ENCODE results near the gene VSTM2B. TPM values are rescaled to one million over a fixed set of nuclear protein-coding genes. Genes with fewer than 3 reads are reported as not detected.

The VSTM2B gene
- polyA plus RNA-seq, 1 of the 3 experiments (the other 2 are of a cell fraction), result not detected

GRCh38 chr19:29577649-29577963 is 51.8 kb downstream of the VSTM2B start:
- TF ChIP-seq FOXM1 (IDR thresholded peaks at IDR 0.05; ENCODE audit: low read depth), result no peak
- TF ChIP-seq TCF12 (IDR thresholded peaks at IDR 0.05), result no peak
- no peak for TF ChIP-seq TAF1 (IDR thresholded peaks at IDR 0.05; ENCODE audit: borderline replicate concordance, low read depth, low read length)
- TF ChIP-seq FOSL2 (IDR thresholded peaks at IDR 0.05; ENCODE audit: borderline replicate concordance, low read depth), result no peak
- TF ChIP-seq JUND (IDR thresholded peaks at IDR 0.05), result no peak
- no peak for TF ChIP-seq MAX (IDR thresholded peaks at IDR 0.05; ENCODE audit: low read depth)
- no peak overlapping the region for H2AFZ ChIP-seq (ENCODE audit: low read depth)
- H3K9me2 ChIP-seq, result no peaks in the 10 kb centered on the region
- no peaks in the 10 kb centered on the region for H3K9me3 ChIP-seq
- H3K79me2 ChIP-seq (ENCODE audit: insufficient read depth), result no peaks in the 10 kb centered on the region
- no peak overlapping the region for H3K27ac ChIP-seq (ENCODE audit: low read depth in 2 of 2, low read length in 1 of 2)
- H3K36me3 ChIP-seq (replicated peaks in 1 of 2; ENCODE audit: control insufficient read depth in 1 of 2, insufficient read depth in 2 of 2, low read length in 1 of 2), result no peaks in the 10 kb centered on the region
- no peak for DNase-seq
- no peak overlapping the region for H3K4me3 ChIP-seq (ENCODE audit: low read depth in 2 of 2, low read length in 1 of 2)
- ChIA-PET POLR2A (no interaction called here), CTCF (interaction anchor here (1.0 kb wide), 1 partner anchor 33 kb away, joined by 3 read pairs; no protein-coding TSS in a partner anchor)
- H3K9ac ChIP-seq, result no peak overlapping the region
- no peaks in the 10 kb centered on the region for H4K20me1 ChIP-seq (ENCODE audit: insufficient read depth)
- no peak overlapping the region for H3K4me2 ChIP-seq
- peaks cover 55% of the 10 kb centered on the region for H3K27me3 ChIP-seq (ENCODE audit: insufficient read depth)
- H3F3A ChIP-seq (replicated peaks; ENCODE audit: insufficient read depth), result no peaks in the 10 kb centered on the region
- WGBS (ENCODE audit: low lambda C conversion rate), result 9% methylated on average over 2 of the region's 3 CpGs
- no peaks in the 10 kb centered on the region for H3K4me1 ChIP-seq (ENCODE audit: control insufficient read depth in 1 of 2, insufficient read depth in 2 of 2, low read depth in 1 of 2, low read length in 1 of 2)

GRCh38 chr19:29578349-29578748 is 52.6 kb downstream of the VSTM2B start:
- ChIA-PET CTCF (no interaction called here), POLR2A (no interaction called here)
- H4K20me1 ChIP-seq (ENCODE audit: insufficient read depth), result no peaks in the 10 kb centered on the region
- TF ChIP-seq POLR2AphosphoS5 (IDR thresholded peaks at IDR 0.05; ENCODE audit: low read depth, low read length) (no peak), FOXJ3 (CRISPR knock-in tag; IDR thresholded peaks at IDR 0.05) (no peak), IRF3 (IDR thresholded peaks at IDR 0.05; ENCODE audit: low read depth, low read length) (no peak), RXRA (IDR thresholded peaks at IDR 0.05; ENCODE audit: borderline replicate concordance, low read depth) (no peak), RFX5 (IDR thresholded peaks at IDR 0.05; ENCODE audit: low read length) (no peak), FOSL2 (IDR thresholded peaks at IDR 0.05; ENCODE audit: borderline replicate concordance, low read depth) (no peak), EP300 (IDR thresholded peaks at IDR 0.05; ENCODE audit: borderline replicate concordance in 1 of 2, low read depth in 1 of 2, low read length in 1 of 2) (no peak), RCOR1 (IDR thresholded peaks at IDR 0.05; ENCODE audit: low read length) (no peak), USF1 (IDR thresholded peaks at IDR 0.05; ENCODE audit: borderline replicate concordance, low read depth) (no peak), MEF2A (IDR thresholded peaks at IDR 0.05; ENCODE audit: borderline replicate concordance, low read depth) (no peak)
- no peak overlapping the region for H3K27ac ChIP-seq (ENCODE audit: low read depth in 2 of 2, low read length in 1 of 2)
- no peaks in the 10 kb centered on the region for H3K79me2 ChIP-seq (ENCODE audit: insufficient read depth)
- H3K27me3 ChIP-seq (ENCODE audit: insufficient read depth), result peaks cover 50% of the 10 kb centered on the region
- under 1% methylated on average over 8 of the region's 8 CpGs for WGBS (ENCODE audit: low lambda C conversion rate)
- no peak for DNase-seq
- no peaks in the 10 kb centered on the region for H3K36me3 ChIP-seq (replicated peaks in 1 of 2; ENCODE audit: control insufficient read depth in 1 of 2, insufficient read depth in 2 of 2, low read length in 1 of 2)
- H3K4me1 ChIP-seq (ENCODE audit: control insufficient read depth in 1 of 2, insufficient read depth in 2 of 2, low read depth in 1 of 2, low read length in 1 of 2), result no peaks in the 10 kb centered on the region
- H3F3A ChIP-seq (replicated peaks; ENCODE audit: insufficient read depth), result no peaks in the 10 kb centered on the region
- no peak overlapping the region for H3K4me2 ChIP-seq
- H2AFZ ChIP-seq (ENCODE audit: low read depth), result no peak overlapping the region
- no peaks in the 10 kb centered on the region for H3K9me2 ChIP-seq
- no peaks in the 10 kb centered on the region for H3K9me3 ChIP-seq
- H3K4me3 ChIP-seq (ENCODE audit: low read depth in 2 of 2, low read length in 1 of 2), result no peak overlapping the region
- no peak overlapping the region for H3K9ac ChIP-seq
